GM06990 (cell line): Measurements from ENCODE around the gene GAS1.

Source experiments
- DNase-seq: peaks from one replicate; pipeline ENCODE4 v3.0.0-alpha.2; 2011; ENCODE audit not compliant: insufficient read length; ENCODE audit errors: extremely low read depth
- H3K27me3 ChIP-seq: replicated peaks from 2 replicates; pipeline ENCODE4 v1.6.0; 2011; ENCODE audit warnings: low read length; ENCODE audit not compliant: control insufficient read depth, insufficient read depth
- H3K36me3 ChIP-seq: 2 replicates; pipeline ENCODE4 v1.5.1; 2011; ENCODE audit warnings: low read length; ENCODE audit not compliant: control insufficient read depth, insufficient read depth
- H3K4me3 ChIP-seq: replicated peaks from 2 replicates; pipeline ENCODE4 v1.5.1; 2011; ENCODE audit warnings: low read depth, mild to moderate bottlenecking, control low read depth, low read length
- CTCF ChIP-seq: IDR thresholded peaks from 2 replicates; pipeline ENCODE4 v1.5.1; 2011; ENCODE audit warnings: low read length, control low read depth, mild to moderate bottlenecking, inconsistent platforms; ENCODE audit not compliant: insufficient read depth, poor library complexity, severe bottlenecking

The GAS1 gene

GRCh38 chr9:86979657-86980056 lies 32.4 kb upstream of the GAS1 start:
- no peak for DNase-seq

DNA sequence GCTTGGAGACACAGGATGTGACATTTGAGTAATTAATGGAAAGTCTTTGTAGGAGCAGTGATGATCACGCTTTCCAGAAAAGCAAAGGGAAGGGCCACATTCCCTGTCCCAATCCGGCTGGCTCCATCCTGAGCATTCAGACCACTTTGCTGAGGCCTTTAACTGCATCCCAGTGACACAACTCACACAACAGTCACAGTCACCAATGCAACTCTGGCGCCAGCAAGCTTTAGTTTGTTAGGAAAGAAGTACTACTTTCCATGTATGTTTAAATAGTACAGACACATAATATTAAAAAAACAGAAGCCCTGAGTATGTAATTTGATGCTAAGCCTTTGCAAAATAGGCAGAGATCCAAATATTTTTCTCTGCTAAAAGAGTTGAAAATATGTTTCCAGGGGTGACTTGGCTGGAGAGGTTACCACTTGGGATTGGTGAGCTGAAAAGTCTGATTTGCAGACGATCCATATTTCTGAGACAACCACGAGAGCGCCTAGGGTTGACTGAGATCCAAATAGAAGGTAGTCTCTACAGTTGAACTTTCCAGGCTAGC lies 31.7 kb upstream of the GAS1 start:
- no peak for DNase-seq
- H3K27me3 ChIP-seq, result no peaks in the 10 kb centered on the region; the same call in 1 of the 2 replicates
- H3K36me3 ChIP-seq, result no peaks in the 10 kb centered on the region
- no peak overlapping the region for H3K4me3 ChIP-seq
- no peak for TF ChIP-seq CTCF

More at GRCh38 chr9:86979657-86980056, 32.4 kb upstream of the GAS1 start:
- no peak overlapping the region for H3K4me3 ChIP-seq
- no peak for TF ChIP-seq CTCF
- no peaks in the 10 kb centered on the region for H3K36me3 ChIP-seq
- no peaks in the 10 kb centered on the region; the same call in 1 of the 2 replicates for H3K27me3 ChIP-seq

- Histone ChIP-seq H3K4me3 (no peak overlapping the region), H3K36me3 (no peaks in the 10 kb centered on the region), H3K27me3 (no peaks in the 10 kb centered on the region; the same call in 1 of the 2 replicates)
- DNase-seq, result no peak
- no peak for TF ChIP-seq CTCF
These were observed 31.1 kb upstream of the GAS1 start for GRCh38 chr9:86978413-86978812.

- no peak overlapping the region for H3K4me3 ChIP-seq
- H3K27me3 ChIP-seq, result no peaks in the 10 kb centered on the region; the same call in 1 of the 2 replicates
- no peak for DNase-seq
- H3K36me3 ChIP-seq, result no peaks in the 10 kb centered on the region
- no peak for TF ChIP-seq CTCF
These were observed 30.0 kb upstream of the GAS1 start for GRCh38 chr9:86977205-86977835.

DNA sequence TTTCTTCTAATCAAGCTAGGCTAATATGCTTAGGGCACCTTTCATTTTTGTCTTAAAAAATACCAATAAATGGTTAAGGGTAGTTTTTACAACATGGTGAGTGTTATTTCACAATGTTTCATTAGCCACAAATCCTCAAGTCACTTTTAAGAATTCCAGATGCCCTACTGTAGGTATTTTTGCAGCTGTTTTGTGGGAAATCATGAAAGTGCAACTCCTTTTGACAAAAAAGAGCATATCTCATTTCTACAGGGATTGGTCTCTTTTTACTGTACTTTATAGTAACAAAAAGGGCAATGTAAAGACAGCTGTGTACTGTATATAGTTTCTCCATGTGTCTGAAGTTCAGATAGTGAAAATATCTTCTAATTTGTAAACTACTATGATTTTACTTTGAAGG lies 28.3 kb upstream of the GAS1 start:
- Histone ChIP-seq H3K4me3 (no peak overlapping the region), H3K27me3 (no peaks in the 10 kb centered on the region; the same call in 1 of the 2 replicates), H3K36me3 (no peaks in the 10 kb centered on the region)
- TF ChIP-seq CTCF, result no peak
- DNase-seq, result no peak
